Motor neuron (in vitro differentiated cells): ENCODE data around the gene ABR. TPM values are rescaled to one million over a fixed set of nuclear protein-coding genes. Genes with fewer than 3 reads are reported as not detected.
"Not testable (repeated sequence)": the region's sequence is repeated elsewhere in the genome, so short reads cannot be mapped to it uniquely, and the experiment has no call there.

Experiments
- ATAC-seq, 8 experiments: fragments of 200-7000 bp; cut with Tn5 transposase; replicated peaks in 6 of 8; 2 replicates each; pipeline ENCODE4 v1.8.0; 2021; ENCODE audit warnings: mild to moderate bottlenecking in 8 of 8, moderate library complexity in 8 of 8
- H3K27ac ChIP-seq, 2 donors: fragments of 250-450 bp; sonication (Bioruptor Pico); 2 replicates each; pipeline ENCODE4 v1.9.0; 2021; ENCODE audit warnings: antibody characterized with exemption in 2 of 2, mild to moderate bottlenecking in 2 of 2, moderate library complexity in 1 of 2
- H3K4me1 ChIP-seq, 2 donors: fragments of 250-450 bp; sonication (Bioruptor Pico); replicated peaks in 1 of 2; 2 replicates each; pipeline ENCODE4 v1.6.1; 2021; ENCODE audit warnings: antibody characterized with exemption in 2 of 2, mild to moderate bottlenecking in 2 of 2, moderate library complexity in 1 of 2
- H3K4me3 ChIP-seq, 5 donors: fragments of 250-450 bp; sonication (Bioruptor Pico); 2 replicates each; pipeline ENCODE4 v1.9.0; 2021; ENCODE audit warnings: antibody characterized with exemption in 5 of 5, mild to moderate bottlenecking in 5 of 5, moderate library complexity in 4 of 5
- WGBS, 10 experiments: fragments of 450-650 bp; shearing (Covaris generic); methylation state at CpG; one replicate each; pipeline ENCODE4 v1.0.0; 2022; 5-methylcytosine and 5-hydroxymethylcytosine counted together
- in situ Hi-C, 9 experiments: fragments of 400-800 bp; cut with MboI; loops; one replicate each; pipeline ENCODE4 v1.15.0; 2021; ENCODE audit warnings: low sequenced_read_pairs in 9 of 9, low pct_unique_long_range_greater_than_20kb in 2 of 9; ENCODE audit not compliant: unreplicated experiment in 9 of 9
- total RNA-seq, 8 experiments: library from RNA; unstranded; fragments of 300-600 nt; gene quantifications; 2 replicates each; pipeline versions ENCODE4 v1.2.3 to v1.2.4, GENCODE V29; 2022

ABR gene
- total RNA-seq, 8 experiments from 2014 or later, result 21.4 to 87.4 (median 33.1) TPM

DNA sequence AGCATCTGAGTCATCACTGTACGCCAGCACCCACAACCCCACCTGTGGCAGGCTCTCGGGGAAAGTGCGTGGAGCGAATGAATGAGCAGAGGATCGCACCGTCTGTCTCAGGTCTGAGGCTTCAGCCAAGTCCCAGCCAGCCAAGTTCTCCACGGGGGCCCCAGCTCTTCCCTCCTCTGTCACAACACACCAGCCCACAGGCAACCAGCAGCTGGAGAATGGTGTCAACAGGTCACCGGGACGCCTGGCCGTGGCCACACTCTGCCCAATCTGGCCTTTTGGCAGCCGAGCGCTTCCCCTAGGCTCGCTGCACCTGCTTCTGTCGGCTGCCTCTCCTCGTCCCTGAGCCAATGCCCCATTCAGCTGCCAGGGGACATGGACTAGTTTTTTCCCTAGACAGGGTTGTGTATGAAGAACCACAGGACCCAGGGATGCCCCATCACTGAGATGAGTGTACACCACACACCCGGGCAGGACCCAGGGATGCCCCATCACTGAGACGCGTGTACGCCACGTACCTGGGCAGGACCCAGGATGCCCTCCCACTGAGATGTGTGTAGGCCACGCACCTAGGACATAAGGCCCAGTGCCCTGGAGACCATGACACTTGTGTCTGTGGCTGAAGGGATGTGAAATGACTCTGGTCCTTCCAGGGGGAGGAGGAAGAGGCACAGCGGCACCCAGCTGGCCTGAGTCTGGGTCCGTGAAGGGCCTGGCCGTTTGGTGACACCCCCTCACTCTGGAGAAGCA, 52.8 kb downstream of the ABR start:
- WGBS, 10 experiments, result 80 to 100% (median 96%) methylated on average over 1 to 4 of the region's 24 CpGs; no CpG with 5 or more reads in 5 of the 10 experiments
- peaks cover 23 to 42% of the 10 kb centered on the region in 2 donors for H3K4me1 ChIP-seq
- no peak for ATAC-seq
- H3K27ac ChIP-seq, result no peak overlapping the region
- H3K4me3 ChIP-seq, result no peak overlapping the region
- in situ Hi-C loops, result loop anchor here in 1 of 9 experiments (10.0 kb wide), 1 partner anchor 58 kb away; no protein-coding TSS in a partner anchor

DNA sequence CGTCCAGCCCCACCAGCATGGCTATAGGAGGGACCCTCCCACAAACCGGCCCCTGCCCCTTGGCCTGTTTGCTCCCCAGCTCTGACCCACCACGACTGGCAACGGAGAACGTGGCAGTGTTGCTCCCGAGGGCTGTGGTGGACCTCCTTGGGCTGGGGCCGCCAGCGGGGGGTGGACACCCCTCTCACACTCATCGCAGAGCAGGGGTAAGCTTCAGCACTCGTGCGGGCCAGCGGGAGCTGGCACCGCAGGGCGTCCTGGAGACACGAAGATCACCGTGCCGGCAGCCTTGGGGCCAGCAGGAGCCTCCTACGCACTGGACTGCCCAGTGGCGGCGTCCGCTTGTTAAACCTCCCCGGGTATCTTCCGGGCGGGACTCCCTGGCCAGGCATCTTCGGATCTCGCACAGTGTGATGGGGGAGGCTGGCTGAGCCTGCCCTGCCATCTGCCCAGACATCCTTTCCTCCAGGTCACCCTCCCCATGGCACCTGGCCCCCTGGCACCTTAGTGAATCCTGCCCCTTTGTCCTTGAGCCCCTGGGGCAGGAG, 53.5 kb downstream of the ABR start:
- H3K4me1 ChIP-seq, result peaks cover 23 to 42% of the 10 kb centered on the region in 2 donors
- in situ Hi-C loops, result loop anchor here in 1 of 9 experiments (10.0 kb wide), 1 partner anchor 58 kb away; no protein-coding TSS in a partner anchor
- 92% methylated on average over 5 of the region's 26 CpGs; no CpG with 5 or more reads in 9 of the 10 experiments for WGBS, 10 experiments
- no peak for ATAC-seq
- no peak overlapping the region for H3K27ac ChIP-seq
- no peak overlapping the region for H3K4me3 ChIP-seq

DNA sequence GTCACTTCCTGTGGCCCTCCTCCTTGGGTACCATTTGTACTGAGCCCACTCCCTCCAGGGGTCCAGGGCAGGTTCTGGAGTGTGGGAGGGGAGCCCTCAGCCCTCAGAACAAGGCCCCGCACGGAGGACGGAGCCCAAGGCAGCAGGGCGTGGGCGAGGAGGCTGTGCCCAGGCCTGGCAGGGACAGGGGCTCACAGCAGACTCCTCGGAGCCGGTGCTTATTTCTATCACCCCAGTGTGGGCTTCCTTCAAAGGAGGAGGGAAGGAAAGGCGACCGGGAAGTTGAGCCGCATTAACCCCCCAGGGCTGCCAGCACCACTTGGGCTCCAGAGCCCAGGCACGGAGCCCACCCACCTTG, 54.0 kb downstream of the ABR start:
- no CpG with 5 or more reads among the region's 11 CpGs for WGBS, 10 experiments
- peak in 1 of 8 experiments; percentile 6 for ATAC-seq
- H3K27ac ChIP-seq, result no peak overlapping the region
- in situ Hi-C loops, result loop anchor here in 1 of 9 experiments (10.0 kb wide), 1 partner anchor 59 kb away; no protein-coding TSS in a partner anchor
- H3K4me3 ChIP-seq, result no peak overlapping the region
- peaks cover 23 to 42% of the 10 kb centered on the region in 2 donors for H3K4me1 ChIP-seq

DNA sequence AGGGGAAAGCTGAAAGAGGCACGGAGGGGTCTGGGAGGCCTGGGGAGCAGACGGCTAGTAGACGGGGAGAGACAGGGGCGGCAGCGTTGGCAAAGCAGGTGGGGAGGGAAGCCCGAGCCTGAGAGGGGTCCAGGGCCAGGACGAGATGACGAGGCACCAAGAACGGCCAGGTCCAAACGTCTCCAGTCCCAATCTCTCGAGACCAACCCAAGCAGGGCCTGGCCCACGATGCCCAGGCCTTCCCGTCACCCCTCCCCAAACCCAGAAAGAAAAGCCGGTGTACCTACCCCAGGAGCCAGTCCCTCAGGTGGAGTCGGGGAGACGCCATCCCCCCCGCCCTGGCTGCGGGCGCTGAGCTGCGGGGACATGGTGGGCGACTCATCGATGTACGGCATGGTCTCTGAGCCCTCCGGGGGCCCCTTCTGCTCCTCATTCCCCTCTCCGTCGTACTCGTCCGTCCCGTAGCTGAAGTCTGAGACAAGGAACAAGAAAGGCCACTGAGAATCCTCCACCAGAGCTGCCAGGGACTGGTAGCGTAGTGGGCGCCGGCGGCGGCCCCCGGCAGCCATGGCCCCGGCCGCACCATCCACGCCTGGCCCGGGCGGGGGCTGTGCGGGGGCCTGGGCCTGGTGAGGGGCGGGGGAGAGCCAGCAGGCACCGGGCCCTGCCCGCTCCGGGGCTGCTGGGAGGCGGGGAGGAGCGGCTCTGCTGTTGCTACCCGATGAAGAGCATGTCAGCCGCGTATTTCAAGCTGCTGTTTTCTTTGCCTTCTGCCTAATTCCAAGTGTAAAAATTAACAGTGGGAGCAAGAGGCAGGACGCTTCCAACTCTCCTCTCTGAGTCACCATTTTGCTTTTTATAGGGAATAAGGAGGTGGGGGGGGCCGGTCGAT, 54.6 kb downstream of the ABR start:
- Histone ChIP-seq H3K27ac (peak overlapping the region in 1 of 2 donors; percentile 49), H3K4me3 (no peak overlapping the region), H3K4me1 (peaks cover 23 to 38% of the 10 kb centered on the region in 2 donors)
- ATAC-seq, result peak in 1 of 8 experiments; percentile 13
- WGBS, 10 experiments, result 32 to 60% (median 40%) methylated on average over 1 to 5 of the region's 53 CpGs; no CpG with 5 or more reads in 7 of the 10 experiments
- in situ Hi-C loops, result loop anchor here in 1 of 9 experiments (10.0 kb wide), 1 partner anchor 60 kb away; no protein-coding TSS in a partner anchor

DNA sequence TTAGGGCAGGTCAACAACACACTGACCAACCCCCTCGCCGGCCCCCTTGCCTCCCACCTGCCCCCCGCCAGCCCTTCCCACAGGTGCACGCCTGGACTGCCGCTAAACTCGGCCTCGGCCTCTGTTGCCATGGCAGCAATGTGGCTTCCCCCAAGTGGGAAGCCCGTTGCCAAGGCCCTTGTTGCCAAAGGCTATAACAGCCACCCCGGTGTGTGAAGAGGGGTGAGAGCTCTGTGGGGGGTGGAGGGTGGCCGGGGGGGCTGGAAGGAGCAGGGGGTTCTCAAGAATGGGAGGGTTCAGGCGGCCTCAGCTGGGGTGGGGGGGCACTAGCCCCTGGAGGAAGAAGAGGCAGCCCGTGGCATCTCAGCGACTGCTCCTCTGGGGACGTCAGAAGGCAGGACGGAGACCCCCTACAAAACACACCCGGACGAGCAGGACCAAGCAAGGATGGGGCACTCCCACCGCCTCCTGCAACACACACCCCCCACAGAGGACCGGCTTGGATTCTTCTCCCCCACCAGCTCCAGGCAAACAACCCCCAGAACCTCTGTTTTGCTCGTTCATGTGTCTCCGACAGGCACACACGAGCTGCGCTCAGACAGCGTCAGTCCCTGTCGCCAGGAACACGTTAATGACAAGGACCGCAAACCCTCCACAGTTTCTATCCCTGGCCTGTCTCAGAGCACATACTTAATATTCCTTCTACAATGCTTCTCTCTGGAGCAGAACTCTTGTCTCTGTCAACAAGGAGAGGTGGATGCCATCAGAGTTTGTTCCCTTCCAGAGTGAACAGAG, 55.7 kb downstream of the ABR start:
- no peak overlapping the region for H3K27ac ChIP-seq
- H3K4me1 ChIP-seq, result peaks cover 23 to 37% of the 10 kb centered on the region in 2 donors
- in situ Hi-C loops, result loop anchor here in 1 of 9 experiments (10.0 kb wide), 1 partner anchor 61 kb away; no protein-coding TSS in a partner anchor
- ATAC-seq, result peak in 5 of 8 experiments; percentile 52 to 64 (median 59)
- 60 to 95% (median 84%) methylated on average over 2 to 8 of the region's 27 CpGs; no CpG with 5 or more reads in 6 of the 10 experiments for WGBS, 10 experiments
- no peak overlapping the region for H3K4me3 ChIP-seq

DNA sequence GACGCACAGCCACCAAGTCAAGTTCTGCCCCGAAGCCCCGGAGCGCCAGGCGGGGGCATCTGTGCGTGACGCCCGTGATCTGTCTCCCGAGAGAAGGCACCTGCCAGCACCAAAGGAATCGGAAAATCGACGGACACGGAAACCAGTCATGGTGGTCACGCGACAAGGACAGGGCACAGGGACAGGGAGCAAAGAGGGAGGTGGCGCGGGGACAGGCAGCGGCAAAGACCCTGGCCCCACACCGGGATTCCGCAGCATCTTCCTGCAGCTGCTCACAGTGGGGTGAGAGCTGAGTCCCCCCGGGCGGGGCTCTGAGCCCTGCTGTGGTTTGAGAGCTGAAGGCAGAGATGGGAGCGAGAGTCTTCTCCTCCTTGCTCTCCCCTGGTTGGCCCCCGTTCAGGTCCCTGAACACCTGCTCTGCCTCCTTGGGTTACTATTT, 56.4 kb downstream of the ABR start:
- H3K27ac ChIP-seq, result no peak overlapping the region

DNA sequence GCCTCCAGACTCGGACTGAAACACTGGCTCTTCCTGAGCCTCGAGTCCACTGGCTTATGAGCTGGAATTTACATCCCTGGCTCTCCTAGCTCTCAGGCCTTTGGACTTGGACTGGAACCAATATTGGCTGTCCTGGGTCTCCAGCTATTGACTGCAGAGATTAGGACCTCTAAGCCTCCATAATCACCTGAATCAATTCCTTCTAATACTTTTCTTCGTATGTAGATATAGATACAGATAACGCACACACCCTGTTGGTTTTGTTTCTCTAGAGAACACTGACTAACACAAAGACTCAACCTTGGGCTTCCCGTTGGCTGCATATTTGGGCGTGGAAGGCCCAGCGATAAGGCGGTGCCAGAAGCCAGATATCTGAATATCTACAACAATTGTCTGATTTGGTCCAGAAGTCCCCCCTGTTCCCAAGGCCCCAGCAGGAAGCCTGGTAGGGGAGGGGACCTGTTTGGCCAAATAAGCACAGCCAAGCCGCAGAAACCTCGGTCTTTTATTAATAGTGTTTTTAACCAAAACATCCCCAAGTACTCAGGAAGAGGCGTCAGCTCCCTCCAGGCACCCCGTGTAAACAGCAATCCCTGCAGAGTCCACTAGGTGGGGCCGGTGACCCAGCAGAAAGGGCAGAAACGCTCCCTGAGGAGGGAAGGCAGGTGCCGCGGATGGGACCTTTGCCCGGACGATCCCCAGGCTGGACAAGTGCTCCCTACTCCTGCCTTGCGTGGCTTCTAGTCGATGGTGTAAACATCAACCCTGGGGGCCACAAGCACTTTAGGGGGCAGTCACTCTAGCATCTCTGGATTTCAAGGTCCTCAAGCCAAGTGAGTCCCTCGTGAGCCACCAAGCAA, 57.0 kb downstream of the ABR start:
- H3K27ac ChIP-seq, result no peak overlapping the region
- 9 to 100% (median 54%) methylated on average over 1 to 10 of the region's 21 CpGs for WGBS, 10 experiments
- H3K4me3 ChIP-seq, result no peak overlapping the region
- in situ Hi-C loops, result loop anchor here in 1 of 9 experiments (10.0 kb wide), 1 partner anchor 62 kb away; no protein-coding TSS in a partner anchor
- peak; percentile 48 to 95 (median 71) for ATAC-seq
- H3K4me1 ChIP-seq, result peaks cover 23 to 37% of the 10 kb centered on the region in 2 donors

More for the DNA sequence above, 56.4 kb downstream of the ABR start:
- 10 to 92% (median 72%) methylated on average over 1 to 7 of the region's 24 CpGs; no CpG with 5 or more reads in 5 of the 10 experiments for WGBS, 10 experiments
- peak in 5 of 8 experiments; percentile 4 to 38 (median 21) for ATAC-seq
- H3K4me3 ChIP-seq, result no peak overlapping the region
- peaks cover 23 to 37% of the 10 kb centered on the region in 2 donors for H3K4me1 ChIP-seq
- in situ Hi-C loops, result loop anchor here in 1 of 9 experiments (10.0 kb wide), 1 partner anchor 61 kb away; no protein-coding TSS in a partner anchor

DNA sequence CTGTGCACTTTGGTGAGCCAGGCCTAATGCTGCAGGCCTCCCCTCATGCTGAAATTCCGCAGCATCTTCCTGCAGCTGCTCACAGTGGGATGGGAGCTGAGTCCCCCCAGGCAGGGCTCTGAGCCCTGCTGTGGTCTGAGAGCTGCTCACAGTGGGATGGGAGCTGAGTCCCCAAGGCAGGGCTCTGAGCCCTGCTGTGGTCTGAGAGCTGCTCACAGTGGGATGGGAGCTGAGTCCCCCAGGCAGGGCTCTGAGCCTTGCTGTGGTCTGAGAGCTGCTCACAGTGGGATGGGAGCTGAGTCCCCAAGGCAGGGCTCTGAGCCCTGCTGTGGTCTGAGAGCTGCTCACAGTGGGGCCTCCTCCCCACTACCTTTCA, 58.4 kb downstream of the ABR start:
- not testable (repeated sequence) for ATAC-seq, H3K4me3 ChIP-seq, H3K27ac ChIP-seq
- in situ Hi-C loops, result loop anchor here in 1 of 9 experiments (10.0 kb wide), 1 partner anchor 63 kb away; no protein-coding TSS in a partner anchor
- H3K4me1 ChIP-seq, result peaks cover 23 to 33% of the 10 kb centered on the region in 2 donors
- WGBS, 10 experiments, result 80% methylated on average over 1 of the region's 1 CpG; no CpG with 5 or more reads in 9 of the 10 experiments

DNA sequence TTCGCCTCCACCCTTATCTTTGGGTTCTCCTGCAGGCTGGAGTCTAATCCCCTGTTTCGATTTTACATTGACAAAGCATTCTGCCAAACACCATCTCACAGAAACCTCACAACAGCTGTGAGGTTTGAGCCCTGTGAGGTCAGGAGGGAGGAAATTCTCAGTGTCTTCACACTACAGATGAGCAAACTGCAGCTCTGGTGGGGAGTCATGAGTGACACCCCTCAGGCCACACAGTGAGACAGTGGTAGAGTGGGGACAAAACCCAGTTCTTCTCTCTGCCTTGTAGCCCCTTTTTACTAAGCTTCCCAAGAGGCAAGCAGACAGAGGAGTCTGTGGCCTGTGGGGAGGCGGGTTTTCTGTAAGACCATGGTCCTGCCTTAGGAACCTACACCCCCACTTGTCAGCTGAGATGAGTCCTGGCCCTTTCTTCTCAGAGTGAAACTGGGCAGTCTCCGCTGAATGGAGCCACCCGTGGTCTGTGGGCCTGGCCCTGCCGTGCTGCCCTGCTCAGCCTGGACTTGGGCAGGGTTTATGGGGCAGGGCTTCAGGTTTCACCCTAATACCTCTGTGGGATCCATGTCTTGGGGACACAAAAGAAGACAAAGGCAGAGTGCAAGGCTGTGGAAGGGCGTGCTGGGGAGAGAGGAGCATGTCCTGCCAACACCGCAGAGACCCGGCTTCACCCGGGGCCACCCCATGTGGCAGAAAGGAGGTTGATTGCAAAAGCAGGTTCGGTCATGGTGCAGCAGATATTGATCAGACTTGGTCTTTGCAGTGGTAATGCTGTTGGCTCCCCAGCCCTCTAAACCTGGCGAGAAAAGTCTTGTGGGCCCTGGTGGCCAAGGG, 59.0 kb downstream of the ABR start:
- ATAC-seq, result no peak
- no peak overlapping the region for H3K27ac ChIP-seq
- 44 to 100% (median 72%) methylated on average over 1 to 6 of the region's 12 CpGs; no CpG with 5 or more reads in 3 of the 10 experiments for WGBS, 10 experiments
- peaks cover 23 to 30% of the 10 kb centered on the region in 2 donors for H3K4me1 ChIP-seq
- no peak overlapping the region for H3K4me3 ChIP-seq
- in situ Hi-C loops, result loop anchor here in 1 of 9 experiments (10.0 kb wide), 1 partner anchor 64 kb away; no protein-coding TSS in a partner anchor

DNA sequence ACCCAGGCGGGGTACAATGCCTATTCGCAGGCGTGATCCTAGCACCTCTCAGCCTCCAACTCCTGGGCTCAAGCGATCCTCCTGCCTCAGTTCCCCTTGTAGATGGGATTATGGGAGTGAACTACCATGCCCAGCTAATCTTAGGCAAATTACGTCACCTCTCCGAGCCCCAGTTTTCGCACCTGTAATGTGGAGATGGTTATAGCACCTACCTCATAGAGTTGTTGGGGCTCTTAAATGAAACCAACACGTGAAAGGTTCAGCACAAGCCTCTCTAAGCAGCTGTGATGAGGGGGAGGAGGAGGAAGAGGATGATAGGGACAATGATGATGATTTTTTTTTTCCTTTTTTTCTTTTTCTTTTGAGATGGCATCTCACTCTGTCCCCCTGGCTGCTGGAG, 59.9 kb downstream of the ABR start:
- 33 to 100% (median 65%) methylated on average over 1 to 6 of the region's 8 CpGs; no CpG with 5 or more reads in 3 of the 10 experiments for WGBS, 10 experiments
- H3K4me1 ChIP-seq, result peaks cover 23 to 30% of the 10 kb centered on the region in 2 donors
- in situ Hi-C loops, result loop anchor here in 1 of 9 experiments (10.0 kb wide), 1 partner anchor 65 kb away; no protein-coding TSS in a partner anchor
- no peak overlapping the region for H3K27ac ChIP-seq
- ATAC-seq, result no peak
- no peak overlapping the region for H3K4me3 ChIP-seq
